HG02943 (cell line): ENCODE results near the gene POLR3K.
"Not testable (repeated sequence)": the region's sequence is repeated elsewhere in the genome, so short reads cannot be mapped to it uniquely, and the experiment has no call there.

Experiments used
- ATAC-seq: cut with Tn5 transposase; IDR thresholded peaks from one replicate; pipeline ENCODE4 v1.9.1; 2021; ENCODE audit warnings: mild to moderate bottlenecking, low read depth, moderate library complexity; ENCODE audit not compliant: unreplicated experiment

Gene POLR3K

DNA sequence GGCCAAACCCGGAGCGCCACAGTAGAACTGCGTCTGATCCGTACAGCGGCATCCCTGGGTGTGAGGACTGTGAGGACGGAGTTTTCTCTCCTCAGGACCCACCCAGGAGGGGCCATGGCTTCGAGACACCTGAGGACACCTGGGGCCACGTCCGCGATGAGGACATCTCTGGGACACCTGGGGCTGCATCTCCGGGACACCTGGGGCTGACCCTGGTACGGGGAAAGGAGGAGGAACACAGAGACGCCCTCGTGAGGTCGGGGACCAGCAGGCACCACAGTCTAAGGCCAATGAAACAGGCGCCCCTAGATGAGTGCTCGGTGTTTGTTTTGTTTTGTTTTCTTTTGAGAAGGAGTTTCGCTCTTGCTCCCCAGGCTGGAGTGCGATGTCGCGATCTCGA is 29.3 kb downstream of the POLR3K start:
- ATAC-seq, result not testable (repeated sequence)

DNA sequence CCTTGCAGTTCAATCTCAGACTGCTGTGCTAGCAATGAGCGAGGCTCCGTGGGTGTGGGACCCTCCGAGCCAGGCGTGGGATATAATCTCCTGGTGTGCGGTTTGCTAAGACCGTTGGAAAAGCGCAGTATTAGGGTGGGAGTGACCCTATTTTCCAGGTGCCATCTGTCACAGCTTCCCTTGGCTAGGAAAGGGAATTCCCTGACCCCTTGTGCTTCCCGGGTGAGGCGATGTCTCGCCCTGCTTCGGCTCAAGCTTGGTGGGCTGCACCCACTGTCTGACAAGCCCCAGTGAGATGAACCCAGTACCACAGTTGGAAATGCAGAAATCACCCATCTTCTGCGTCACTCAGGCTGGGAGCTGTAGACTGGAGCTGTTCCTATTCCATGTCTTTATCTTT is 32.5 kb downstream of the POLR3K start:
- not testable (repeated sequence) for ATAC-seq

DNA sequence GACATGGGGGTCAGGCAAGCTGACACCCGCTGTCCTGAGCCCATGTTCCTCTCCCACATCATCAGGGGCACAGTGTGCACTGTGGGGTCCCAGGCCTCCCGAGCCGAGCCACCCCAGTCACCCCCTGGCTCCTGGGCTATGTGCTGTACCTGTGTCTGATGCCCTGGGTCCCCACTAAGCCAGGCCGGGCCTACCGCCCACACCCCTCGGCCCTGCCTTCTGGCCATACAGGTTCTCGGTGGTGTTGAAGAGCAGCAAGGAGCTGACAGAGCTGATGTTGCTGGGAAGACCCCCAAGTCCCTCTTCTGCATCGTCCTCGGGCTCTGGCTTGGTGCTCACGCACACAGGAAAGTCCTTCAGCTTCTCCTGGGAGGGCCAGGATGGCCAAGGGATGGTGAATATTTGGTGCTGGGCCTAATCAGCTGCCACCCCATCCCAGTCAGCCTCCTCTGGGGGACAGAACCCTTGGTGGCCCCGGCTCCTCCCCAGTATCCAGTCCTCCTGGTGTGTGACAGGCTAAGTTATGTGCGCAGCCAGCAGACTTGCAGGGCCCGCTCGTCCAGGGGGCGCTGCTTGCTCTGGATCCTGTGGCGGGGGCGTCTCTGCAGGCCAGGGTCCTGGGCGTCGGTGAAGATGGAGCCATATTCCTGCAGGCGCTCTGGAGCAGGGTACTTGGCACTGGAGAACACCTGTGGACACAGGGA is 36.2 kb downstream of the POLR3K start:
- not testable (repeated sequence) for ATAC-seq

DNA sequence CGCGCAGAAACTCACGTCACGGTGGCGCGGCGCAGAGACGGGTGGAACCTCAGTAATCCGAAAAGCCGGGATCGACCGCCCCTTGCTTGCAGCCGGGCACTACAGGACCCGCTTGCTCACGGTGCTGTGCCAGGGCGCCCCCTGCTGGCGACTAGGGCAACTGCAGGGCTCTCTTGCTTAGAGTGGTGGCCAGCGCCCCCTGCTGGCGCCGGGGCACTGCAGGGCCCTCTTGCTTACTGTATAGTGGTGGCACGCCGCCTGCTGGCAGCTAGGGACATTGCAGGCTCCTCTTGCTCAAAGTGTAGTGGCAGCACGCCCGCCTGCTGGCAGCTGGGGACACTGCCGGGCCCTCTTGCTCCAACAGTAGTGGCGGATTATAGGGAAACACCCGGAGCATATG is 42.6 kb downstream of the POLR3K start:
- ATAC-seq, result not testable (repeated sequence)

DNA sequence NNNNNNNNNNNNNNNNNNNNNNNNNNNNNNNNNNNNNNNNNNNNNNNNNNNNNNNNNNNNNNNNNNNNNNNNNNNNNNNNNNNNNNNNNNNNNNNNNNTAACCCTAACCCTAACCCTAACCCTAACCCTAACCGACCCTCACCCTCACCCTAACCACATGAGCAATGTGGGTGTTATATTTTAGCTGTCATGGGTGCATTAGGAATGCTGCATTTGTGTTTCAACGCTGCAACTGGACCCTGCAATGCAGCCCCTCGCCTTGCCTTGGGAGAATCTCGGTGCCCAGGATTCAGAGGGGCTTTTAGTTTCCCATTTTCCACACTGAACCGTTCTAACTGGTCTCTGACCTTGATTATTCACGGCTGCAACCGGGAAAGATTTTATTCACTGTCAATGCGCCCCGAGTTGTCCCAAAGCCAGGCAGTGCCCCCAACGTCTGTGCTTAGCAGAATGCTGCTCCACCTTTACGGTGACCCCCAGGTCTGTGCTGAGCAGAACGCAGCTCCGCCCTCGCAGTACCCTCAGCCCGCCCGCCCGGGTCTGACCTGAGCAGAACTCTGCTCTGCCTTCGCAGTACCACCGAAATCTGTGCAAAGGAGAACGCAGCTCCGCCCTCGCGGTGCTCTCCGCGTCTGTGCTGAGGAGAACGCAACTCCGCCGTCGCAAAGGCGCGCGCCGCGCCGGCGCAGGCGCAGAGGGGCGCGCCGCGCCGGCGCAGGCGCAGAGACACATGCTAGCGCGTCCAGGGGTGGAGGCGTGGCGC is 43.3 kb downstream of the POLR3K start:
- ATAC-seq, result no peak
